PC-9 (cell line): Measurements from ENCODE around the gene CPNE1. TPM values are rescaled to one million over a fixed set of nuclear protein-coding genes. Genes with fewer than 3 reads are reported as not detected.

Experiments
- BruUV-seq: library from RNA; stranded (reverse); fragments of 400-500 nt; replicated peaks from 2 replicates; lab custom pipeline; 2021; lab: Mats Ljungman, UMichigan
- CTCF ChIA-PET: fragments of 300-600 bp; sonication (Branson Sonifier 250); formaldehyde crosslinking; loops from one replicate; lab custom pipeline; 2022; ENCODE audit warnings: antibody characterized with exemption; lab: Charles Lee
- POLR2A ChIA-PET: fragments of 300-600 bp; sonication (Branson Sonifier 250); formaldehyde crosslinking; loops from one replicate; lab custom pipeline; 2022; ENCODE audit warnings: antibody characterized with exemption; ENCODE audit not compliant: unreplicated experiment; lab: Charles Lee
- DNase-seq, 2 experiments: peaks; one replicate each; pipeline versions ENCODE4 v3.0.0 to v3.0.0-alpha.2; 2015 to 2022; ENCODE audit warnings: mixed read lengths in 1 of 2
- H2AFZ ChIP-seq: fragments of 200-600 bp; sonication (generic); 2 replicates; pipeline ENCODE4 v1.8.1; 2017; ENCODE audit warnings: antibody characterized with exemption
- H3F3A ChIP-seq: fragments of 200-600 bp; sonication (generic); 2 replicates; pipeline ENCODE4 v1.8.1; 2017; ENCODE audit warnings: antibody characterized with exemption, mild to moderate bottlenecking, low read depth; ENCODE audit not compliant: insufficient read depth
- H3K27ac ChIP-seq: fragments of 200-600 bp; sonication (generic); 2 replicates; pipeline ENCODE4 v1.6.1; 2016; ENCODE audit warnings: mixed run types
- H3K27me3 ChIP-seq: fragments of 200-600 bp; sonication (generic); 2 replicates; pipeline ENCODE4 v1.6.1; 2016; ENCODE audit warnings: low read depth, mixed run types; ENCODE audit not compliant: insufficient read depth
- H3K36me3 ChIP-seq: fragments of 200-600 bp; sonication (generic); 2 replicates; pipeline ENCODE4 v1.6.1; 2016; ENCODE audit warnings: low read depth, mixed run types
- H3K4me1 ChIP-seq: fragments of 200-600 bp; sonication (generic); replicated peaks from 2 replicates; pipeline ENCODE4 v1.6.1; 2016; ENCODE audit warnings: mixed run types; ENCODE audit not compliant: insufficient read depth
- H3K4me2 ChIP-seq: fragments of 200-600 bp; sonication (generic); 2 replicates; pipeline ENCODE4 v1.6.1; 2017; ENCODE audit warnings: mixed run types
- H3K4me3 ChIP-seq: fragments of 200-600 bp; sonication (generic); 2 replicates; pipeline ENCODE4 v1.6.1; 2016; ENCODE audit warnings: mixed run types
- H3K79me2 ChIP-seq: fragments of 200-600 bp; sonication (generic); 2 replicates; pipeline ENCODE4 v1.6.1; 2017; ENCODE audit warnings: low read depth, mixed run types
- H3K9me2 ChIP-seq: fragments of 200-600 bp; sonication (generic); 2 replicates; pipeline ENCODE4 v1.8.1; 2017; ENCODE audit warnings: mild to moderate bottlenecking; ENCODE audit not compliant: insufficient read depth
- H3K9me3 ChIP-seq: fragments of 200-600 bp; sonication (generic); 2 replicates; pipeline ENCODE4 v1.8.1; 2016; ENCODE audit warnings: low read depth; ENCODE audit not compliant: insufficient read depth
- H4K20me1 ChIP-seq: fragments of 200-600 bp; sonication (generic); 2 replicates; pipeline ENCODE4 v1.8.1; 2017; ENCODE audit not compliant: insufficient read depth
- EZH2 ChIP-seq: fragments of 200-600 bp; sonication (generic); IDR thresholded peaks from 2 replicates; pipeline ENCODE4 v1.8.0; 2017; ENCODE audit warnings: antibody characterized with exemption, low read depth
- intact Hi-C: fragments of 100-400 bp; cut with micrococcal nuclease; formaldehyde crosslinking; loops from one replicate; pipeline ENCODE4 v1.10.0; 2022; ENCODE audit not compliant: unreplicated experiment
- total RNA-seq: library from RNA; stranded (reverse); gene quantifications from 2 replicates; pipeline ENCODE4 v1.2.3, GENCODE V29; 2021
- TF ChIP-seq, protein P1 (sequence below): fragments of 200-600 bp; sonication (generic); conservative IDR thresholded peaks from 2 replicates; pipeline ENCODE4 v1.6.1; 2017; ENCODE audit warnings: mixed run types, antibody characterized with exemption, mild to moderate bottlenecking, moderate library complexity

The CPNE1 gene
- total RNA-seq, 1 experiment from 2014 or later = 271 TPM

DNA sequence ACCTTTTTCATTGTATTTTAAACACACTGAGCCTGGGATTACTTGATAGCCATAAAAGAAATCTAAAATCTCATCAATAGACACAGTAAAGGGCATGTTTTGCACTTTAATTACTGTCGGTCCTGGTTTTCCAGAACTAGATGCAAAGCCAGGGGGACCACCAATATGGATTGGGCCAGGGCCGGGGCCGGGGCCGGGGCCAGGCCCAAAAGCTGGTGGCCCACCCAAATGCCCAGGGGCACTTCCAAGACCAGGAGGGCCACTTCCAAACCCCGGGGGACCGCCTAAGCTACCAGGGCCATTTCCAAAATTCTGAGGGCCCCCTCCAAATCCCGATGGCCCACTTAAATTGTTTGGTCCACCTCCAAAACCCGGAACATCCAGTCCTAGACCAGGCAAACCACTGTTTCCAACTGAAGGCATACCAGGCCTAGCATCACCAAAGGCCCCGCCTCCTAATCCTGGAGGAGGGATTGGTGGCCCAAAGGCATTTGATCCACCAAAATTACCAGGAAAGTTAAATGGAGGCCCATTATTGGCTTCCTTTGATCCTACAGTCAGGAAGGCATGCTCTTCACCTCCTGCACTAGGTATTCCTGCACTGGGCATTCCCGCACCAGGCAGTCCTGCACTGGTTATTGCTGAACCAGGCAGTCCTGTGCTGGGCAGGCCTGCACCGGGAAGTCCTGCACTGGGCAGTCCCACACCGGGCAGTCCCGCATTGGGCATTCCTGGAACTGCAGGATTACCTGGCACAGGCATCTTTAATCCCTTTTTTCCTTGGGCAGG, 11.9 kb downstream of the CPNE1 start:
- intact Hi-C loops = no loop called here
- ChIA-PET CTCF (no interaction called here), POLR2A (no interaction called here)
- no peak for TF ChIP-seq EZH2
- TF ChIP-seq, protein P1, sequence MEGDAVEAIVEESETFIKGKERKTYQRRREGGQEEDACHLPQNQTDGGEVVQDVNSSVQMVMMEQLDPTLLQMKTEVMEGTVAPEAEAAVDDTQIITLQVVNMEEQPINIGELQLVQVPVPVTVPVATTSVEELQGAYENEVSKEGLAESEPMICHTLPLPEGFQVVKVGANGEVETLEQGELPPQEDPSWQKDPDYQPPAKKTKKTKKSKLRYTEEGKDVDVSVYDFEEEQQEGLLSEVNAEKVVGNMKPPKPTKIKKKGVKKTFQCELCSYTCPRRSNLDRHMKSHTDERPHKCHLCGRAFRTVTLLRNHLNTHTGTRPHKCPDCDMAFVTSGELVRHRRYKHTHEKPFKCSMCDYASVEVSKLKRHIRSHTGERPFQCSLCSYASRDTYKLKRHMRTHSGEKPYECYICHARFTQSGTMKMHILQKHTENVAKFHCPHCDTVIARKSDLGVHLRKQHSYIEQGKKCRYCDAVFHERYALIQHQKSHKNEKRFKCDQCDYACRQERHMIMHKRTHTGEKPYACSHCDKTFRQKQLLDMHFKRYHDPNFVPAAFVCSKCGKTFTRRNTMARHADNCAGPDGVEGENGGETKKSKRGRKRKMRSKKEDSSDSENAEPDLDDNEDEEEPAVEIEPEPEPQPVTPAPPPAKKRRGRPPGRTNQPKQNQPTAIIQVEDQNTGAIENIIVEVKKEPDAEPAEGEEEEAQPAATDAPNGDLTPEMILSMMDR = no peak
- H3K9me2 ChIP-seq = no peaks in the 10 kb centered on the region
- no peak overlapping the region for H2AFZ ChIP-seq
- no peaks in the 10 kb centered on the region for H3K27me3 ChIP-seq
- no peak overlapping the region for H3K27ac ChIP-seq
- peaks cover 21% of the 10 kb centered on the region for H3F3A ChIP-seq
- H4K20me1 ChIP-seq = peaks cover 94% of the 10 kb centered on the region
- no peaks in the 10 kb centered on the region for H3K4me1 ChIP-seq
- H3K4me3 ChIP-seq = no peak overlapping the region
- BruUV-seq = no TSS peak
- DNase-seq = no peak
- H3K4me2 ChIP-seq = no peak overlapping the region
- H3K79me2 ChIP-seq = peaks cover 99% of the 10 kb centered on the region
- H3K36me3 ChIP-seq = peaks cover 51% of the 10 kb centered on the region
- H3K9me3 ChIP-seq = no peaks in the 10 kb centered on the region

GRCh38 chr20:35651958-35652357, 12.7 kb downstream of the CPNE1 start:
- Histone ChIP-seq H3K4me2 (no peak overlapping the region), H3K4me1 (no peaks in the 10 kb centered on the region), H3K9me3 (no peaks in the 10 kb centered on the region), H3K79me2 (peaks cover 95% of the 10 kb centered on the region), H2AFZ (no peak overlapping the region), H3K4me3 (no peak overlapping the region), H3K36me3 (peaks cover 44% of the 10 kb centered on the region), H3K9me2 (no peaks in the 10 kb centered on the region), H3F3A (peaks cover 21% of the 10 kb centered on the region), H3K27ac (no peak overlapping the region), H3K27me3 (no peaks in the 10 kb centered on the region), H4K20me1 (peaks cover 87% of the 10 kb centered on the region)
- BruUV-seq = no TSS peak
- DNase-seq = no peak
- POLR2A ChIA-PET = no interaction called here
- intact Hi-C loops = no loop called here
- CTCF ChIA-PET = no interaction called here
- TF ChIP-seq EZH2 = no peak
- TF ChIP-seq, protein P1 = no peak

- Histone ChIP-seq H3K27ac (0 out of 2 replicates have a peak overlapping the region, but pooled peaks have one; percentile 22), H3F3A (peaks cover 21% of the 10 kb centered on the region), H3K4me3 (no peak overlapping the region), H3K27me3 (no peaks in the 10 kb centered on the region), H3K79me2 (peaks cover 94% of the 10 kb centered on the region), H2AFZ (no peak overlapping the region), H3K9me3 (no peaks in the 10 kb centered on the region), H3K36me3 (peaks cover 39% of the 10 kb centered on the region), H3K9me2 (no peaks in the 10 kb centered on the region), H4K20me1 (peaks cover 73% of the 10 kb centered on the region), H3K4me2 (no peak overlapping the region), H3K4me1 (no peaks in the 10 kb centered on the region)
- no peak for TF ChIP-seq EZH2
- TF ChIP-seq, protein P1 = no peak
- DNase-seq = no peak
- CTCF ChIA-PET = no interaction called here
- intact Hi-C loops = no loop called here
- no TSS peak for BruUV-seq
- POLR2A ChIA-PET = no interaction called here
Observed at GRCh38 chr20:35650632-35651031, 14.1 kb downstream of the CPNE1 start.
